Prostate gland (tissue), 2 donors: ENCODE results near the gene PANK3. TPM values are rescaled to one million over a fixed set of nuclear protein-coding genes. Genes with fewer than 3 reads are reported as not detected.
"Not testable (repeated sequence)": the region's sequence is repeated elsewhere in the genome, so short reads cannot be mapped to it uniquely, and the experiment has no call there.

Experiments used
- DNase-seq: peaks from one replicate; pipeline ENCODE4 v3.0.0-alpha.2; 2019; ENCODE audit warnings: low spot score
- H3K27ac ChIP-seq, 2 donors: fragments of 200-600 bp; sonication (generic); 2 replicates each; pipeline ENCODE4 v1.5.1; 2017 to 2019
- H3K27me3 ChIP-seq: fragments of 200-600 bp; sonication (generic); replicated peaks from 2 replicates; pipeline ENCODE4 v1.5.1; 2019; ENCODE audit not compliant: insufficient read depth
- H3K36me3 ChIP-seq, 2 donors: fragments of 200-600 bp; sonication (generic); 1 replicate in 1 of 2; 2 replicates in 1 of 2; pipeline versions ENCODE4 v1.5.1 to v1.8.1; 2017 to 2019
- H3K4me1 ChIP-seq: fragments of 200-600 bp; sonication (generic); replicated peaks from 2 replicates; pipeline ENCODE4 v1.5.1; 2019
- H3K4me3 ChIP-seq, 2 donors: fragments of 200-600 bp; sonication (generic); 2 replicates each; pipeline ENCODE4 v1.5.1; 2017 to 2019
- H3K9me3 ChIP-seq: fragments of 200-600 bp; sonication (generic); 2 replicates; pipeline ENCODE4 v1.5.1; 2017
- POLR2A ChIP-seq: fragments of 450-650 bp; IDR thresholded peaks from one replicate; pipeline ENCODE4 v1.6.1; 2016; ENCODE audit warnings: antibody characterized with exemption, mild to moderate bottlenecking
- POLR2AphosphoS5 ChIP-seq: sonication (generic); formaldehyde crosslinking; IDR thresholded peaks from one replicate; pipeline ENCODE4 v1.6.1; 2017; ENCODE audit warnings: antibody characterized with exemption
- WGBS: methylation state at CpG from one replicate; pipeline ENCODE4 v1.1.5; 2018; 5-methylcytosine and 5-hydroxymethylcytosine counted together
- intact Hi-C: fragments of 100-400 bp; cut with DNase I; formaldehyde crosslinking; loops from one replicate; pipeline ENCODE4 v1.14.2; 2022
- total RNA-seq, 2 donors: library from RNA; depleted of rRNA; stranded (reverse); fragments of >200 nt; gene quantifications; one replicate each; pipeline ENCODE4 v1.1.0, GENCODE V29; 2016
- TF ChIP-seq, protein P1 (sequence below), 4 experiments: fragments of 200-600 bp in 2 of 4; fragments of 450-650 bp in 2 of 4; sonication (generic) in 2 of 4; IDR thresholded peaks; 1 replicate in 3 of 4; 2 replicates in 1 of 4; pipeline ENCODE4 v1.5.1; 2016 to 2019; ENCODE audit warnings: antibody characterized with exemption in 4 of 4, mild to moderate bottlenecking in 2 of 4, moderate library complexity in 2 of 4

Gene PANK3
- total RNA-seq, 2 donors from 2014 or later: 24.8 to 48.7 TPM

GRCh38 chr5:168599826-168600225 is 20.7 kb upstream of the PANK3 start:
- Histone ChIP-seq H3K36me3 (no peaks in the 10 kb centered on the region), H3K27me3 (no peaks in the 10 kb centered on the region), H3K9me3 (no peaks in the 10 kb centered on the region), H3K4me1 (no peaks in the 10 kb centered on the region), H3K27ac (no peak overlapping the region), H3K4me3 (no peak overlapping the region)
- TF ChIP-seq POLR2A: no peak
- TF ChIP-seq POLR2AphosphoS5: no peak
- TF ChIP-seq, protein P1, sequence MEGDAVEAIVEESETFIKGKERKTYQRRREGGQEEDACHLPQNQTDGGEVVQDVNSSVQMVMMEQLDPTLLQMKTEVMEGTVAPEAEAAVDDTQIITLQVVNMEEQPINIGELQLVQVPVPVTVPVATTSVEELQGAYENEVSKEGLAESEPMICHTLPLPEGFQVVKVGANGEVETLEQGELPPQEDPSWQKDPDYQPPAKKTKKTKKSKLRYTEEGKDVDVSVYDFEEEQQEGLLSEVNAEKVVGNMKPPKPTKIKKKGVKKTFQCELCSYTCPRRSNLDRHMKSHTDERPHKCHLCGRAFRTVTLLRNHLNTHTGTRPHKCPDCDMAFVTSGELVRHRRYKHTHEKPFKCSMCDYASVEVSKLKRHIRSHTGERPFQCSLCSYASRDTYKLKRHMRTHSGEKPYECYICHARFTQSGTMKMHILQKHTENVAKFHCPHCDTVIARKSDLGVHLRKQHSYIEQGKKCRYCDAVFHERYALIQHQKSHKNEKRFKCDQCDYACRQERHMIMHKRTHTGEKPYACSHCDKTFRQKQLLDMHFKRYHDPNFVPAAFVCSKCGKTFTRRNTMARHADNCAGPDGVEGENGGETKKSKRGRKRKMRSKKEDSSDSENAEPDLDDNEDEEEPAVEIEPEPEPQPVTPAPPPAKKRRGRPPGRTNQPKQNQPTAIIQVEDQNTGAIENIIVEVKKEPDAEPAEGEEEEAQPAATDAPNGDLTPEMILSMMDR (IDR thresholded peaks at IDR 0.05): no peak
- 83% methylated on average over 10 of the region's 10 CpGs for WGBS
- intact Hi-C loops: no loop called here
- DNase-seq: no peak

DNA sequence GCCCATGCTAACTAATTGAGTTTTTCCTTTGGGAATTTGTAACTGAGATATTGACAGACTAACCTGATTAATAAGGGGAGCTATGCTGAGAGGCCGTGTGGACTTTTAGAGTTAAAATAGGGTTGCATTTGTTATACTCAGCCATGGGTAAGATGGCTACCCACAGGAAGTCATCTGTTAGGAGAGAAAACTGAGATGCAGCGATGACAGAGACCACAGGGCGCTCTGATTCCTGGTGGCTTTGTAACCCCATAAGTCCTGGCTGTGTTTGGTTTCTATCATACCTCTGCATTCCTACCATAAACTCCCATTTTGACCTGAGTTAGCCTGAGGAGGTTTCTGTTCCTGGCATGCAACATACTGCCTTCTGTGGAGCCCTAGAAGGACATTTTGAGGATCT is 19.5 kb upstream of the PANK3 start:
- H3K36me3 ChIP-seq: no peaks in the 10 kb centered on the region
- no peak for DNase-seq
- no peak for TF ChIP-seq POLR2AphosphoS5
- TF ChIP-seq, protein P1 (IDR thresholded peaks at IDR 0.05): no peak
- TF ChIP-seq POLR2A: no peak
- H3K4me3 ChIP-seq: no peak overlapping the region
- no peaks in the 10 kb centered on the region for H3K4me1 ChIP-seq
- no peak overlapping the region for H3K27ac ChIP-seq
- no peaks in the 10 kb centered on the region for H3K9me3 ChIP-seq
- H3K27me3 ChIP-seq: no peaks in the 10 kb centered on the region
- WGBS: 80% methylated on average over 3 of the region's 3 CpGs
- intact Hi-C loops: no loop called here

DNA sequence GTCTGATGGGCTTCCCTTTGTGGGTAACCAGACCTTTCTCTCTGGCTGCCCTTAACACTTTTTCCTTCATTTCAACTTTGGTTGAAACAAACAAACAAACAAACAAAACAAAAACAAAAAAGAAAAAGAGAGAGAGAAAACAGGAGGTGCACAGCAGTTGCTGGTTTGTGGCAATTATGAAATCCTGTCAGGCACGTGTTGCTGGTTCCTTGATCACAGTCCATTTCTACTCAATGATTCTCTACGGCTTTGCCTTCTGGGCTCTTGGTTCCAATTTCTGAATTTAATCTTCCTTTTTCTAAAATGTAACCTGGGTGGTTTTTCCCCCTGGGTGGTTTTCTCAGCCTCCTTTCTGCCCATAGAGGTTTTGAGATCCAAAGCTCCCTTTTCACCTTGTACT is 17.8 kb upstream of the PANK3 start:
- TF ChIP-seq POLR2AphosphoS5 (no peak), POLR2A (no peak)
- TF ChIP-seq, protein P1 (IDR thresholded peaks at IDR 0.05): no peak
- Histone ChIP-seq H3K27me3 (no peaks in the 10 kb centered on the region), H3K4me1 (no peaks in the 10 kb centered on the region), H3K4me3 (no peak overlapping the region), H3K9me3 (no peaks in the 10 kb centered on the region), H3K36me3 (no peaks in the 10 kb centered on the region), H3K27ac (no peak overlapping the region)
- intact Hi-C loops: no loop called here
- 94% methylated on average over 2 of the region's 2 CpGs for WGBS
- no peak for DNase-seq

GRCh38 chr5:168596122-168596521 is 17.0 kb upstream of the PANK3 start:
- DNase-seq, H3K27me3 ChIP-seq, intact Hi-C loops, H3K36me3 ChIP-seq, H3K9me3 ChIP-seq, H3K4me1 ChIP-seq, H3K4me3 ChIP-seq: not testable (repeated sequence)
- peak overlapping the region in 1 of 2 donors; percentile 55 for H3K27ac ChIP-seq
- WGBS: 74% methylated on average over 1 of the region's 1 CpG

GRCh38 chr5:168592014-168592368 is 12.8 kb upstream of the PANK3 start:
- WGBS: 52% methylated on average over 1 of the region's 1 CpG
- intact Hi-C loops: no loop called here
- H3K27ac ChIP-seq: peak overlapping the region; percentile 24 to 70

More at GRCh38 chr5:168592014-168592368, 12.8 kb upstream of the PANK3 start:
- H3K36me3 ChIP-seq: no peaks in the 10 kb centered on the region
- TF ChIP-seq POLR2A: no peak
- peak; percentile 78 for TF ChIP-seq POLR2AphosphoS5
- TF ChIP-seq, protein P1 (IDR thresholded peaks at IDR 0.05): no peak
- H3K9me3 ChIP-seq: no peaks in the 10 kb centered on the region
- H3K4me1 ChIP-seq: no peaks in the 10 kb centered on the region
- no peak overlapping the region for H3K4me3 ChIP-seq
- peak; percentile 83 for DNase-seq
- no peaks in the 10 kb centered on the region for H3K27me3 ChIP-seq
